Transverse colon (tissue), 3 donors: ENCODE measurements around the gene CELF4.

Experiments
- CTCF ChIP-seq, 5 experiments: fragments of 200-600 bp in 3 of 5; fragments of 450-650 bp in 2 of 5; sonication (generic) in 3 of 5; IDR thresholded peaks; 1 replicate in 2 of 5; 2 replicates in 3 of 5; pipeline ENCODE4 v1.5.1; 2016 to 2017; ENCODE audit warnings: antibody characterized with exemption in 5 of 5, inconsistent platforms in 3 of 5, mild to moderate bottlenecking in 2 of 5, moderate library complexity in 1 of 5
- POLR2A ChIP-seq: fragments of 450-650 bp; IDR thresholded peaks from one replicate; pipeline ENCODE4 v1.6.1; 2016; ENCODE audit warnings: antibody characterized with exemption, mild to moderate bottlenecking, moderate library complexity

- TF ChIP-seq CTCF (IDR thresholded peaks at IDR 0.05) (no peak), POLR2A (no peak)
Observed at GRCh38 chr18:37525262-37525585, 40.4 kb downstream of the CELF4 start.
